Stimulated activated CD8-positive, alpha-beta memory T cell treated with anti-CD3 and anti-CD28 coated beads, Interleukin-15, amount 100 ng/mL, for 4 hours (primary cell): Measurements from ENCODE around the gene SLC25A33.

Experiments used
- DNase-seq, 2 donors: peaks; one replicate each; pipeline ENCODE4 v3.0.0-alpha.2; 2020; ENCODE audit warnings: low read depth in 2 of 2

The SLC25A33 gene

GRCh38 chr1:9601942-9602793 is 62.9 kb downstream of the SLC25A33 start:
- DNase-seq: no peak

GRCh38 chr1:9602794-9603167 is 63.5 kb downstream of the SLC25A33 start:
- DNase-seq: no peak

- no peak for DNase-seq
These were observed 64.0 kb downstream of the SLC25A33 start for GRCh38 chr1:9603307-9603706.

GRCh38 chr1:9603766-9604753 is 64.8 kb downstream of the SLC25A33 start:
- DNase-seq: no peak

GRCh38 chr1:9604836-9605235 is 65.6 kb downstream of the SLC25A33 start:
- no peak for DNase-seq

- no peak for DNase-seq
These were observed 66.7 kb downstream of the SLC25A33 start for GRCh38 chr1:9605946-9606455.

- no peak for DNase-seq
These were observed 67.2 kb downstream of the SLC25A33 start for GRCh38 chr1:9606458-9606857.

GRCh38 chr1:9606948-9607347 is 67.7 kb downstream of the SLC25A33 start:
- no peak for DNase-seq

- no peak for DNase-seq
These were observed 68.1 kb downstream of the SLC25A33 start for GRCh38 chr1:9607352-9607751.

- DNase-seq: no peak
These were observed 70.7 kb downstream of the SLC25A33 start for GRCh38 chr1:9609998-9610397.

- DNase-seq: no peak
These were observed 71.3 kb downstream of the SLC25A33 start for GRCh38 chr1:9610548-9610947.

GRCh38 chr1:9611716-9612115 is 72.5 kb downstream of the SLC25A33 start:
- no peak for DNase-seq

GRCh38 chr1:9612162-9612845 is 73.0 kb downstream of the SLC25A33 start:
- DNase-seq: no peak

- no peak for DNase-seq
These were observed 73.8 kb downstream of the SLC25A33 start for GRCh38 chr1:9612871-9613624.

- DNase-seq: no peak
These were observed 74.5 kb downstream of the SLC25A33 start for GRCh38 chr1:9613625-9614299.

- no peak for DNase-seq
These were observed 76.2 kb downstream of the SLC25A33 start for GRCh38 chr1:9615316-9616063.

GRCh38 chr1:9618909-9619679 is 79.8 kb downstream of the SLC25A33 start:
- no peak for DNase-seq

- no peak for DNase-seq
These were observed 81.8 kb downstream of the SLC25A33 start for GRCh38 chr1:9621032-9621431.

GRCh38 chr1:9624081-9624480 is 84.8 kb downstream of the SLC25A33 start:
- no peak for DNase-seq
